ENCODE data around the gene ZSCAN30.

GRCh38 chr18:35334212-35334611 lies 44.2 kb upstream of the ZSCAN30 start:
- no peak for TF ChIP-seq POLR2A (IDR thresholded peaks at IDR 0.05; ENCODE audit: low read length)
- no peak for TF ChIP-seq GATA1 (IDR thresholded peaks at IDR 0.05; ENCODE audit: low read depth, low read length)

Data from erythroblast (primary cell).